ENCODE measurements around the gene LRRC4C. TPM values are rescaled to one million over a fixed set of nuclear protein-coding genes. Genes with fewer than 3 reads are reported as not detected.

LRRC4C gene
- polyA plus RNA-seq, 1 experiment = not detected

GRCh38 chr11:41085123-41085522, 374.3 kb downstream of the LRRC4C start:
- DNase-seq (ENCODE audit: low read depth) = no peak
- ChIA-PET CTCF (no interaction called here), POLR2A (no interaction called here)
- Histone ChIP-seq H3K4me3 (ENCODE audit: low read depth, low read length) (no peak overlapping the region), H3K36me3 (ENCODE audit: control insufficient read depth, insufficient read depth, low read length) (no peaks in the 10 kb centered on the region), H3K27me3 (ENCODE audit: control insufficient read depth, insufficient read depth, low read length) (no peaks in the 10 kb centered on the region)
- TF ChIP-seq, protein P1, sequence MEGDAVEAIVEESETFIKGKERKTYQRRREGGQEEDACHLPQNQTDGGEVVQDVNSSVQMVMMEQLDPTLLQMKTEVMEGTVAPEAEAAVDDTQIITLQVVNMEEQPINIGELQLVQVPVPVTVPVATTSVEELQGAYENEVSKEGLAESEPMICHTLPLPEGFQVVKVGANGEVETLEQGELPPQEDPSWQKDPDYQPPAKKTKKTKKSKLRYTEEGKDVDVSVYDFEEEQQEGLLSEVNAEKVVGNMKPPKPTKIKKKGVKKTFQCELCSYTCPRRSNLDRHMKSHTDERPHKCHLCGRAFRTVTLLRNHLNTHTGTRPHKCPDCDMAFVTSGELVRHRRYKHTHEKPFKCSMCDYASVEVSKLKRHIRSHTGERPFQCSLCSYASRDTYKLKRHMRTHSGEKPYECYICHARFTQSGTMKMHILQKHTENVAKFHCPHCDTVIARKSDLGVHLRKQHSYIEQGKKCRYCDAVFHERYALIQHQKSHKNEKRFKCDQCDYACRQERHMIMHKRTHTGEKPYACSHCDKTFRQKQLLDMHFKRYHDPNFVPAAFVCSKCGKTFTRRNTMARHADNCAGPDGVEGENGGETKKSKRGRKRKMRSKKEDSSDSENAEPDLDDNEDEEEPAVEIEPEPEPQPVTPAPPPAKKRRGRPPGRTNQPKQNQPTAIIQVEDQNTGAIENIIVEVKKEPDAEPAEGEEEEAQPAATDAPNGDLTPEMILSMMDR (IDR thresholded peaks at IDR 0.05; ENCODE audit: insufficient read depth, low read depth, low read length) = no peak

DNA sequence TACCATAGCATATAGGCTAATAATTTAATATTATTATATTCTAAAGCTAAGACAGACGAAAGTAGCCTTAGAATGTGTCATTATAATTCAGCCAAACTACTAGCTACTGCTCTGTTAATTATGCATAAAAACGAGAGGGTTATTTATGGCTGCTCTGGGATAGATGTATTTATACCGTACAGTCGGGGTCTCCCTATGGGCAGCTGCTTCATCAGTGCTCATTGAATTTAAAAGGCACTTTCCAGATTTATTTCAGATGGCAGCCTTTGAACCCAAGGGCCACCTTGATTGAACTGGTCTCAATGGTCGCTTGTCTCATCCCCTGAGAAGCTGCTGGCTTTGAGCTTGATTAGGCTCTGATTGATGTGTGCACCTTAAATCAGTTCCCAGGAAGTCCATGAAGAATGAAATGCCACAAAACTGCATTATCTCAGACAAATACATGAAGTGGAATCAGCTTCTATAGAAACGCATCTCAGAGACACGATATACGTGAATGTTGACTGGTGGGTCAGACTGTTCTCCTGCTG, 377.6 kb downstream of the LRRC4C start:
- DNase-seq (ENCODE audit: low read depth) = no peak
- ChIA-PET POLR2A (no interaction called here), CTCF (no interaction called here)
- no peaks in the 10 kb centered on the region for H3K36me3 ChIP-seq (ENCODE audit: control insufficient read depth, insufficient read depth, low read length)
- no peak overlapping the region for H3K4me3 ChIP-seq (ENCODE audit: low read depth, low read length)
- no peaks in the 10 kb centered on the region for H3K27me3 ChIP-seq (ENCODE audit: control insufficient read depth, insufficient read depth, low read length)
- TF ChIP-seq, protein P1 (IDR thresholded peaks at IDR 0.05; ENCODE audit: insufficient read depth, low read depth, low read length) = no peak

- CTCF ChIA-PET = no interaction called here
- POLR2A ChIA-PET = no interaction called here
- no peak for DNase-seq (ENCODE audit: low read depth)
- TF ChIP-seq, protein P1 (IDR thresholded peaks at IDR 0.05; ENCODE audit: insufficient read depth, low read depth, low read length) = no peak
- Histone ChIP-seq H3K27me3 (ENCODE audit: control insufficient read depth, insufficient read depth, low read length) (no peaks in the 10 kb centered on the region), H3K36me3 (ENCODE audit: control insufficient read depth, insufficient read depth, low read length) (no peaks in the 10 kb centered on the region), H3K4me3 (ENCODE audit: low read depth, low read length) (no peak overlapping the region)
Measured at GRCh38 chr11:41074318-41074717, 385.1 kb downstream of the LRRC4C start.

DNA sequence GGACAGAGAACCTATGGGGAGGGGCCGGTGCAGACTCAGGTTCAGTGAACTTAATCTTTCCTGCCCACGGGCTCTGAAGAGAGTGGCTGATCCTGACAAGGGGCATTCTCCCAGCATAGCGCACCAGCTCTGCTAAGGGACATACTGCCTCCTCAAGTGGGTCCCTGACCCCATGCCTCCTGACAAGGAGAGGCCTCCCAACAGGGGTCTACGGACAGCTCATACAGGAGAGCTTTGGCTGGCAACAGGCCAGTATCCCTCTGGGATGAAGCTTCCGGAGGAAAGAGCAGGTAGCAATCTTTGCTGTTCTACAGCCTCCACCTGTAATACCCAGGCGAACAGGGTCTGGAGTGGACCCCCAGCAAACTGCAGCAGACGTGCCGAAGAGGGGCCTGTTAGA, 394.0 kb downstream of the LRRC4C start:
- Histone ChIP-seq H3K36me3 (ENCODE audit: control insufficient read depth, insufficient read depth, low read length) (no peaks in the 10 kb centered on the region), H3K27me3 (ENCODE audit: control insufficient read depth, insufficient read depth, low read length) (no peaks in the 10 kb centered on the region), H3K4me3 (ENCODE audit: low read depth, low read length) (no peak overlapping the region)
- ChIA-PET POLR2A (no interaction called here), CTCF (no interaction called here)
- TF ChIP-seq, protein P1 (IDR thresholded peaks at IDR 0.05; ENCODE audit: insufficient read depth, low read depth, low read length) = no peak
- no peak for DNase-seq (ENCODE audit: low read depth)

GRCh38 chr11:41058138-41058537, 401.3 kb downstream of the LRRC4C start:
- Histone ChIP-seq H3K36me3 (ENCODE audit: control insufficient read depth, insufficient read depth, low read length) (no peaks in the 10 kb centered on the region), H3K27me3 (ENCODE audit: control insufficient read depth, insufficient read depth, low read length) (no peaks in the 10 kb centered on the region), H3K4me3 (ENCODE audit: low read depth, low read length) (no peak overlapping the region)
- CTCF ChIA-PET = no interaction called here
- POLR2A ChIA-PET = no interaction called here
- no peak for DNase-seq (ENCODE audit: low read depth)
- TF ChIP-seq, protein P1 (IDR thresholded peaks at IDR 0.05; ENCODE audit: insufficient read depth, low read depth, low read length) = no peak

All from BJ (cell line).